Measurements from ENCODE around the gene KBTBD3.

The KBTBD3 gene

DNA sequence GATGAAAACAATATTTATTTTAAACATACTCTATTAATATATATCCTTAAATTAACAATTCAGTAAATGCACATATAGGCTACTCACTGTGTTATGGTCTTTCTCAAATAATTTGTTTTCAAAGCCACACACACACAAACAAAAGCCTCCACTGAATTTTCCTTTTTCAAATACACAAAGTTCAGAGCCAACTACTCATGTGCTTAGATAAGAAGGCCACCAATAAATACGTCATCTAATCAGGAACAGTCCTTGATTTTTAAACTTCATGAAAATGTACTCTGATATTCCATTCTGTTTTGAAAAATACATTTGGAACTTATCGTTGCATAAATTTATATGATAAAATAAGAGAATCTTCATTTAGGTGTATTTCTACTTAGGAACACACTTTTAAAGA lies 26.0 kb downstream of the KBTBD3 start:
- TF ChIP-seq, protein P1, sequence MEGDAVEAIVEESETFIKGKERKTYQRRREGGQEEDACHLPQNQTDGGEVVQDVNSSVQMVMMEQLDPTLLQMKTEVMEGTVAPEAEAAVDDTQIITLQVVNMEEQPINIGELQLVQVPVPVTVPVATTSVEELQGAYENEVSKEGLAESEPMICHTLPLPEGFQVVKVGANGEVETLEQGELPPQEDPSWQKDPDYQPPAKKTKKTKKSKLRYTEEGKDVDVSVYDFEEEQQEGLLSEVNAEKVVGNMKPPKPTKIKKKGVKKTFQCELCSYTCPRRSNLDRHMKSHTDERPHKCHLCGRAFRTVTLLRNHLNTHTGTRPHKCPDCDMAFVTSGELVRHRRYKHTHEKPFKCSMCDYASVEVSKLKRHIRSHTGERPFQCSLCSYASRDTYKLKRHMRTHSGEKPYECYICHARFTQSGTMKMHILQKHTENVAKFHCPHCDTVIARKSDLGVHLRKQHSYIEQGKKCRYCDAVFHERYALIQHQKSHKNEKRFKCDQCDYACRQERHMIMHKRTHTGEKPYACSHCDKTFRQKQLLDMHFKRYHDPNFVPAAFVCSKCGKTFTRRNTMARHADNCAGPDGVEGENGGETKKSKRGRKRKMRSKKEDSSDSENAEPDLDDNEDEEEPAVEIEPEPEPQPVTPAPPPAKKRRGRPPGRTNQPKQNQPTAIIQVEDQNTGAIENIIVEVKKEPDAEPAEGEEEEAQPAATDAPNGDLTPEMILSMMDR (IDR thresholded peaks at IDR 0.05) = no peak

DNA sequence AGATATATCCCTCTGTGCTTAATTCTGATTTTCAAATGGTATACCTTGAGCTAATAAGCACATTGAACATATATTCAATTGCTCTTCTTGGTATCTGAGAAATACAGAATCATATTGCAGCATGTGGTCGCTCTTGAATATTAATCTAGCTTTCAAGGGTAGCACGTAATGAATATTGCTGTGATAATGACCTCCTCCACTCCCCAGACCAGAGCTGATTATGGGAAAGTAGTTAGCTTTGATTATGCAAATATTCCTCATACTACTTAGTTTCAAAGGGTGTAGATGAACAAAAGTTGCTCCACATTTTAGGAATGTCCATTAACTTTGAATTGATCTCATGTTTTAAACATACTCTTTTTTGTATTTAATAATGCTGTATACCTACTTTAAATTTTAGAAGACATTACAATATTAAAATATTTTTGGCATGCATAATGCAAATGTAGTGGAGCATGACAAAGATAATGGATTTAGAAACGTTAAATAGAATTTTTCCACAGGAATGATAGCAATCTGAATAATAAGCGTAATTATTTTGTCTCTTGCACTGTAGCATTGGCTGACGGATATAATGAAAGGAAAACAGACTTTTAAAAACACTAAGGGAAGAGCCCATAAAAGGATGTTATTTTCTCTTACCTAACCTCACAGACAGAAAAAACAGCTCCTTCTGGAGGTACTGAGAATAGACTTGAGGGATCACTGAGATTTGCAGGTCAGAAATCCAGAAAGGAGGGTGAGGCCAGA lies 27.2 kb downstream of the KBTBD3 start:
- TF ChIP-seq, protein P1 (IDR thresholded peaks at IDR 0.05) = no peak

DNA sequence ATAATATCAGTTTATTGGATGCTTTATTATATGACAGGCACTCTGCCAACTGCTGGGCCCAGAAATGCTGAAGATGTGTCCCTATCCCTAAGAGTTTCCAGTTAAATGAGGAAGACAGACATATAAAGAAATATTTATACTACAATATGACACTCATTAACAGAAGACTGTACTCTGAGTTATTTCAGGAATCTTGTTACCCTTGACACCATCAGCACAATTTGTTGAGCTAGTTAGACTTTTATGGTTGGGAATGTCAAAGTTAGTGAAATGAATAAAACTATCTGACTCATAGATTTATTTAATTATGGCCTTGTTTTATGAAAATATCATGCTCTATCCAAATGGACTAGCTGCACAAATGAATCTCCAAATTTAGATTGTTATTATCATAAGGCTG lies 29.5 kb downstream of the KBTBD3 start:
- TF ChIP-seq, protein P1 (IDR thresholded peaks at IDR 0.05) = no peak

DNA sequence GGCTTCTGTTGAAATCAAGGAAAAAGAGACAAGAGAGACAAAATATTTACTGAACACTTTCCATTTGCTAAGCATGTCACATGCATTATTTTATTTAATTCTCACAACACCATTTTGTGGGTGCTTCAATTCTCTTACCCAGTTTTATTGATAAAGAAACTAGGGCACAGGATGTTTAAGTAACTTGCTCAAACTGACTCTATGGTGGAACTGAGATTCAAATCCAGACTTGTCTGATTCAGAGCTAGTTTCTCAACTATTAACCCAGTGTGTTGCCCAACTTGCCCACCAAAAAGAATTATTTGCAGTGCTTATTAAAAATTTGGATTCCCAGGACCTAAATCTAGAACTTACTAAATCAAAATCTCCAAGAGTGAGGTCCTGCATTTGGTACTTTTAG lies 33.6 kb downstream of the KBTBD3 start:
- TF ChIP-seq, protein P1 (IDR thresholded peaks at IDR 0.05) = no peak

DNA sequence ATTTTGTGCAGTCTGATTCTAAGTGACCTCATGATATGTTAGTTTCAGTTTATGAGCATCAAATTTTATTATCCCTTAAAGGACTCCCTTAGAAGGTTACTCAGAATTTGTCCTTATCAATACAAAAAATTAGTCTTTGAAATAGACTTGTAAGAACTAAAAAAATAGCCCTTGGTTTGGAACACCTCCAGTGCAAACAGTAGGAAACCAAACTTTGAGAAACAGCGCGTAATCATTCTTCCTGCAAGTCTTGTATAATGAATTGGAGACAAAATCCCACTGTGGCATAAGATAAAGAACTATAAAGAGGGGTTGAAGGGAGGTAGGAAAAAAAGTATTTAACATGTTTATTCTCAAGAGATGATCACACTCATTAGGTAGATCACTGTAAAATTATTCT lies 44.3 kb downstream of the KBTBD3 start:
- TF ChIP-seq, protein P1 (IDR thresholded peaks at IDR 0.05) = no peak

DNA sequence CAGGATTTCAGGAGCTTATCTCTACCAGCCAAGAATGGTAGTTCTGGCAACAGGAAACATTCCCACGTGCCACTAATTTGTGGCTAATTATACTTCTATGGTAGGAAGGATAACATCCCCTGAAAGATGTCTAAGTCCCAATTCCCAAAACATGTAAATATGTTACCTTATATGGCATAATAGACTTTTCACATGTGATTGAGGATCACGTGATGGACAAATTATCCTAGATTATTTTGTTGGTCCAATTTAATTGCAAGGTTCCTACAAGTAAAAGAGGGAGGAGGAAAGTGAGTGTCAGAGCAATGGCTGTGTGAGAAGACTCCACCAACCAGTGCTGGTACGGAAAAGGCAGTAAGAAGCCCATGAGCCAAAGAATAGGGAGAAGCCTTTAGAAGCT lies 45.2 kb downstream of the KBTBD3 start:
- TF ChIP-seq, protein P1 (IDR thresholded peaks at IDR 0.05) = no peak

DNA sequence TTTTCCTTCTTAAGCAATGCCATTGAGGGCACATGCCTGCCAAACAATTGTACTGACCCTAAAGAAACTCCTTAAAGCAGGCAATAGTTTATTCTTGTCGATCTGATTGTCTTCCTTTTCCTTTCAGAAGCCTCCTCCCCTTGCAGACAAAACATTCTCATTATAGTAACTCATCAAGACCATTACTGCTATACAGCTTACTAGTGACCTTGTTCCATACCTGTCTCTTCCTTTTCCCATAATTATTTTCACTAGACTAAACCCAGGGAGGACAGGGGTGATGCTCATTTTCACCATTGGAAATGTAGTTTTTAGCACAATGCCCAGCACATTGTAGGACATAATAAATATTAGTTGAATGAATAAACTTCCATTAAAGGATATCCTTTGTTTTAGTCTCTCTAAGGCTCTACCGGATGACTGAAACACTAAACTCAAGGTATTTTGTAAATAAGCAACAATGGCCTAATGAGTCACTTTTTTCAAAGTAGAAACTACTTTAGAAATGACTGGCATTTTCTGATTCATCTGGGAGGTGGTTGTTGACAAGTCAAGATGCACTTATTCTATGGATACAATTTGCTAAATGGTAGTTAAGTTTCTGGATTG lies 45.8 kb downstream of the KBTBD3 start:
- TF ChIP-seq, protein P1 (IDR thresholded peaks at IDR 0.05) = no peak
